Adrenal gland (tissue), 5 donors: ENCODE data around the gene C4BPB.
"Not testable (repeated sequence)": the region's sequence is repeated elsewhere in the genome, so short reads cannot be mapped to it uniquely, and the experiment has no call there.

Experiments used
- POLR2A ChIP-seq, 2 donors: fragments of 450-650 bp; IDR thresholded peaks; one replicate each; pipeline ENCODE4 v1.6.1; 2017; ENCODE audit warnings: antibody characterized with exemption in 2 of 2, mild to moderate bottlenecking in 2 of 2, moderate library complexity in 1 of 2
- TF ChIP-seq, protein P1 (sequence below), 6 experiments: fragments of 450-650 bp in 4 of 6; fragments of 200-600 bp in 2 of 6; sonication (generic) in 1 of 6; IDR thresholded peaks; 1 replicate in 5 of 6; 2 replicates in 1 of 6; pipeline versions ENCODE4 v1.5.1 to v1.8.0; 2016 to 2021; ENCODE audit warnings: antibody characterized with exemption in 6 of 6, mild to moderate bottlenecking in 2 of 6, moderate library complexity in 1 of 6
- donor health status: DM: no; HTN: no; CAD: no.

DNA sequence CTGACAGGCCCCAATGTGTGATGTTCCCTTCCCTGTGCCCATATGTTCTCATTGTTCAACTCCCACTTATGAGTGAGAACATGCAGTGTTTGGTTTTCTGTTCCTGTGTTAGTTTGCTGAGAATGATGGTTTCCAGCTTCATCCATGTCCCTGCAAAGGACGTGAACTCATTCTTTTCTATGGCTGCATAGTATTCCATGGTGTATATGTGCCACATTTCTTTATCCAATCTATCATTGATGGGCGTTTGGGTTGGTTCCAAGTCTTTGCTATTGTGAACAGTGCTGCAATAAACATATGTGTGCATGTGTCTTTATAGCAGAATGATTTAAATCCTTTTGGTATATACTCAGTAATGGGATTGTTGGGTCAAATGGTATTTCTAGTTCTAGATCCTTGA lies 47.3 kb upstream of the C4BPB start:
- TF ChIP-seq, protein P1, sequence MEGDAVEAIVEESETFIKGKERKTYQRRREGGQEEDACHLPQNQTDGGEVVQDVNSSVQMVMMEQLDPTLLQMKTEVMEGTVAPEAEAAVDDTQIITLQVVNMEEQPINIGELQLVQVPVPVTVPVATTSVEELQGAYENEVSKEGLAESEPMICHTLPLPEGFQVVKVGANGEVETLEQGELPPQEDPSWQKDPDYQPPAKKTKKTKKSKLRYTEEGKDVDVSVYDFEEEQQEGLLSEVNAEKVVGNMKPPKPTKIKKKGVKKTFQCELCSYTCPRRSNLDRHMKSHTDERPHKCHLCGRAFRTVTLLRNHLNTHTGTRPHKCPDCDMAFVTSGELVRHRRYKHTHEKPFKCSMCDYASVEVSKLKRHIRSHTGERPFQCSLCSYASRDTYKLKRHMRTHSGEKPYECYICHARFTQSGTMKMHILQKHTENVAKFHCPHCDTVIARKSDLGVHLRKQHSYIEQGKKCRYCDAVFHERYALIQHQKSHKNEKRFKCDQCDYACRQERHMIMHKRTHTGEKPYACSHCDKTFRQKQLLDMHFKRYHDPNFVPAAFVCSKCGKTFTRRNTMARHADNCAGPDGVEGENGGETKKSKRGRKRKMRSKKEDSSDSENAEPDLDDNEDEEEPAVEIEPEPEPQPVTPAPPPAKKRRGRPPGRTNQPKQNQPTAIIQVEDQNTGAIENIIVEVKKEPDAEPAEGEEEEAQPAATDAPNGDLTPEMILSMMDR (IDR thresholded peaks at IDR 0.05) = not testable (repeated sequence)
- not testable (repeated sequence) for TF ChIP-seq POLR2A (IDR thresholded peaks at IDR 0.05)
